HG03457 (cell line): Measurements from ENCODE around the gene SCN9A.

Experiments used
- ATAC-seq: cut with Tn5 transposase; IDR thresholded peaks from one replicate; pipeline ENCODE4 v1.9.1; 2021; ENCODE audit warnings: moderate number of reproducible peaks; ENCODE audit not compliant: unreplicated experiment

SCN9A gene

GRCh38 chr2:166181813-166182154, 194.0 kb downstream of the SCN9A start:
- ATAC-seq, result no peak

DNA sequence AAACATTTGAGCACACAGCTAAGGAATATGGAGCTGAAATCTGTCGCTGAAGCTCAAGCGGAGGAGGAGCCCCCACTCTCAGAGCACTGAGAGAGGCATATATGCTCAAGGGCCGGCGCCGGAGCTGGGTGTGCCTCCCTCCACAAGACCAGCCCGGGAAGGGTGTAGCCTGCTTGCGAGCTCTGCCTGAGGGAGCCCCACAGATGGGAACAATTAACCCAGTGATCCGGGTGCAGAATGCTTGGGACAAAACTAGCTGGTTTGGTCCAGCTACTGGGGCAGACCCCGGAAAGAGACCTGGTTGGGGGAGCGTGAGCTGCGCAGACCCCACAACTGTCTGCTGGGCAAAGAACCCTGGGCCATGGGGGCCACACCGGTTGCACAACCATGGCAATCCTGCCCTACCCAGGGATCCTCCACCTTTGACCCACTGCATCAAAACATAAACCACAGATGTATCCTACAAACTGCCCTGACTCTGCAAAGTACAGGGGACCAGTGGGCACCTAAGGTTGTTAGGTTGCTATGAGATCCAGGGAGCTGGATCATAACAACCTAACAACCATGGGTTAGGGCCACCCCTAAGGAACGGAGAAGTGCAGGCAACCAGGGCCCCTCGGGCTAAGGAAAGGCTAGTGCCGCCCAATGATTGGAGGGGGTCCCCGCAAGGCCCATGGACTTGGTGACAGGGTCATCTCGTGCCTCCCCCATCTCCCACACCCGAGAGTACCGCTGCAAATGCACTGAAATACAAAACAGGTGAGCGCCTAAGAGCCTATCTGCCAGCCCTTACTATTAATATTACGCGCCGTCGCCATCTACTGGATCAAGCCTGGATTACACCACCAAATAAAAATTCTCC, 194.6 kb downstream of the SCN9A start:
- ATAC-seq, result peak; percentile 94

DNA sequence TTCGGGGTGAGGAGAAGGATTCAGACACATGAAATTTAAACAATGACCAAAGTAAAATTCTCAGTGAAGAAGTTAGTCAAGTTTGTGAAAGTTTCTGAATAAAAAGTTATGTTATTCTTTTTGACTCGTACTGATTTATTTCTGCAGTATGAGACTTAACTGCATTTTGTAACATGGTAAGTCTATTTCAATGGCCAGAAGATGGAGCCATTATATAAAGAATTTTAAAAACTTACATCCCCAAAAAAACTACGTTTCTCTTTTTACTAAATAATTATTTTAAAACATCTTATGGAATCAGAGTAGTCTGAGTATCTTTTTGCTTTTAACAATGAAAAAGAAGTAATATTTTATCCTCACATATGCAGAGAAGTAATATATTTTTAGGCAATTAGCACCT, 196.5 kb downstream of the SCN9A start:
- no peak for ATAC-seq

GRCh38 chr2:166173263-166173662, 202.5 kb downstream of the SCN9A start:
- no peak for ATAC-seq

DNA sequence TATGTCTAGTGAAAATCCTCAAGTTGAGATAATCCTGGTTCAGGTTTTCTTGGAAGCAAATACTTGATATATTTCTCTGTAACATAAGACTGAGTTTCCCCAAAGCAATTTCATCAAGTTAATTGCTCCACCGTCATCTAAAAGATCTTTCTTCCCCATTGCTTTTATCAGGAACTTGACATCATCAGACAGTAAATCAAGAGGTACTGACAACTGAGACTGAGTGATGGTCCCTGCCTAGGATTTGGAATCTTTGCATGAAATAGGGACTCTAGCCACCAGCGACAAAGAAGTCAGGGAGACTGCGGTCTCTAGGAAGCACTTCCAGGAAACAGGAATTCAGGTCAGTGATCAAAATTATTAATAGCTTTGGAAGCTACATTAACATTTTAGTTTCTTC, 204.5 kb downstream of the SCN9A start:
- ATAC-seq, result no peak

- no peak for ATAC-seq
These were observed 205.4 kb downstream of the SCN9A start for GRCh38 chr2:166170356-166170755.

- ATAC-seq, result no peak
These were observed 208.3 kb downstream of the SCN9A start for GRCh38 chr2:166167449-166167848.

- no peak for ATAC-seq
These were observed 212.0 kb downstream of the SCN9A start for GRCh38 chr2:166163775-166164174.

- ATAC-seq, result no peak
These were observed 217.2 kb downstream of the SCN9A start for GRCh38 chr2:166158546-166158945.

GRCh38 chr2:166157578-166157977, 218.2 kb downstream of the SCN9A start:
- ATAC-seq, result no peak

DNA sequence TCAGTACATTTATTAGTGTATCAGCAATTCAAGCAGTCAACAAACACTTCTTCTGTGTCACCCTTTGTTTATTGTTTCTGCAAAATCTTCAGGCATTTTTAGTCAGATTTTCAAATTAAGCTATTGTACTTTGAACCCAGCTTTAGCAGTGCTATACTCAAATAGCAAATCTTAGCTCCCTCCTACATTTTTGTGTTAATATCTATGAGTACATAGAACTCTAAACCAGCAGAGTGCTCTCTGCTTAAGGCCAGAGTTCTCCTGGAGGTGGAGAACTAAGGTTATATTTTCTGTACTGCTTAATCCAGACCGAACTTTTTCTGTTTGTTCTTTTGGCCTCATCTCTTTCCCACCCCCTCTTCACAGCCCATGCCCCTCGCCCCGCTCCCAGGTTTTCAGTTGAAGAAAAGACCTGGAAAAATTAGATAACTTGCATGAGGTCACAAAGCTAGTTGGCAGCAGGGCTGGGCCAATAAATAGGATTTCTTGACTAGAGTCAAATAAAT, 218.7 kb downstream of the SCN9A start:
- no peak for ATAC-seq

DNA sequence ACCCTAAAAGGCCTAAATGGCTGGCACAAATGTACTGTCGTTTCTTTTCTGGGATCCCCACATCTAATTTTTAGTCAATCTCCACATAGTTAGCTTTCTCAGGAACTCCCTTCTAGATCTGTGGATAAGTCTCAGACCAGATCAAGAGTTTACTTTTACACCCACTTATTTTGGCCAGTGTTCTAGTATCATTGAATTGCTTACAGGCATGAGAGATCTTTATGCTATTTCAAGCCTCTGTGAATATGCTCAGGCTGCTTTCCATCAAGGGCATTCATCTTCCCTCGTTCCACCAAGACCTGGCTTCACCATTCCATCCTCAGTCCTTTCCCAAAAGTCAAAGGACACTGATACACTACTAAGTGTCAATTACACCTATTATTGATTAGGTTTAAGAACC, 220.2 kb downstream of the SCN9A start:
- ATAC-seq, result no peak

DNA sequence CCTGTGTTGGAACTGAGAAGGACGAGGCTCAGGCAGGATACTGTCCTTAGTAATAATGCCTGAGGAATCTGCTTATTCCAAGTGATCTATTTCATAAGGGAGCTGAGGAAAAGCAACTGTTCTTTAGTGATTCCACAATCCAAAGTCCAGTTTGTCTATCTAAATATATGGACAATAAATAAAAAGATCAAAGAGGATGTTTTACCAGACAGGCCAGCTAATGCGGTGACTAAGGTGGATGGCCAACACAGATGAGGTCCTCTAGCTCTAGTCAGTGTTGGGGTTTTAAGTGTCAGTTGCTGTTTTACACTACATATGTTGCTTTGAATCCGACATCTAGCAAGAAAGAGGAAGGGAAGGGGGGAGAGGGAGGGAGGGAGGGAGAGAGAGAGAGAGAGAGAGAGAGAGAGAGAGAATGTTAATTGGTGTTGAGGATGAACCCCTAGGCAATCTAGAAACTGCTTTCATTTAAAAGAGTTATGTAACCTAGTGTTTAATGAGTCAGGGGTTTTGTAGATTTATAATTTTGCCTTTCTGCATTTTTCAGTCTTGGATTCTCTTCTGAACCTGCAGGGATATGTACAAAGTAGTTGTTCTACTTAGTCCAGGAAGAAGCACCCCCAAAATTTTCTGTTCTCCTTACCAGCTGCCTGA, 220.9 kb downstream of the SCN9A start:
- no peak for ATAC-seq

DNA sequence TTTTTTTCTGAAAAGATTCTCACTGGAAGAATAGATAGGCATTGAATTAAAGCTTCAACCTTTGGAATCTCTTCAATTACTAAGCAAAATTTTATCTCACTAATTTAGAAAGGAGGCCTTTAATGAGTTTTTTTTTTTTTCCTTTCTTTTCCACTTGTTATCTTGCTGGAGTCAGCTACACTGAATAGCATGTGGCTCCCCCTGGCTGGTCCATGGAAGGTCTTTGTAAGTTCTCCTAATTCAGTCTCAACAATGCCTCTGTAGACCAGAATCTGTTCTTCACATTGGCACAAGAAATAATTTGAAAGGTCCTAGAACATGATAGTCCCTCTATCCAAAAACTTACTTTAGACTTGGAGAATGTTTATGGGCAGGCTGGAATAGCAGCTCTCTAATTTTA, 223.7 kb downstream of the SCN9A start:
- no peak for ATAC-seq

DNA sequence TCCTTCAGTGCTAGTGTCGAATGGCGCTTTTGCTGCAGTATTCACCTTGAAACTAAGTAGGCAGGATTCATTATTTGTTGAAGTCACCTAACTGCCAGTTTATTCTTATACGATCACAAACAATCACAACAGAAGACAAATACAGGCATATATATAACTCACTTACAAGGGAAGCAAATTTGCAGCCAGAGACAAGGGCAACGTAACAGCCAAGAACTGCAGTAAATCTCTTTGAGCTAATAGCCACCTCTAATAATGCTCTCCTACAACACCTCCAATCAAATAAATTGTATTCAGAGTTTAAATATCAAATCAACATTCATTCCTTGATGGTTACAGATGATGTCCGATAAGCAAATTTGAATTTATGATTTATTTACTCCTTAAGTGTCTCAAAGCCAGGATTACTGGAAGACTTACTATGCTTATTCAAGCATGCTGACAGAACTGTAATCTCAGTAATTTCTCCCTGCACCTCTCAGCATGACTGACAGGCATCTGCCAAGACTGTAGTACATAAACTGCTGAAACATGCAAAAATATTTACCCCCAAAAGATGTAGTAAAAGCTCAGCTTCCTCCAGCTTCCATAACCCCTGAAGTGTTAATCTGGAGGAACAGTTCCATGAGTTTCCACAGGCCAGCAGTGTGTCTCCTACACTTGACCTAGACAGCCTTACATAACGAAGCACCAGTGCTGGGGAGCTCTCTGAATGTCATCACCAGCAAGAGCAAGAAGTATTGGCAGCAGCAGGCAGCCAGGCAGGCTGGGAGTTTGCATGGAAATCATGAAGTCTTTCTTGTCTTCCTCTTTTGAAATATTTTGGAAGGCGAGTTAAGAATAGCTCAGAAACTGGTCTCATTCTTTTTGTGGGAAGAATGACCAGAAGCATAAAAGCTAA, 227.0 kb downstream of the SCN9A start:
- no peak for ATAC-seq

DNA sequence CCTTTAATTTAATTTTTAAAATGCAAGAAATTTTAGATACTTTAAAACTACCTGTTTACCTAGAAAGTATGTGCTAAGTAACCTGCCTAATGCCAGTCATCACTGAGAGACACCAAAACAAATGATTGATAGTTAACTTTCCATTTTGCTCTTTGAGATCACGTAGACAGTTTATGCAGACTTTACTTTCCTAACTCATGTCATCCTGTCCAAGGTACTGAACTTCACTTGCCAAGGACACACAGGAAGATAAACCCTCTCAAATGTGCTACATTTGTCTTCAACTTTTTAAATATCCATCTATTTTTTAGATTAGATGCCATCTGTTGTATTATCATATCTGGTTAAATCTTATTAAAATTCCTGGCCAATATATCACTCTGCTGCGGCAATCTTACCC, 227.9 kb downstream of the SCN9A start:
- ATAC-seq, result no peak
